CD4-positive, alpha-beta T cell (primary cell): ENCODE measurements around the gene TFRC. TPM values are rescaled to one million over a fixed set of nuclear protein-coding genes. Genes with fewer than 3 reads are reported as not detected.

Source experiments
- ATAC-seq: fragments of 200-7000 bp; cut with Tn5 transposase; one replicate; pipeline ENCODE4 v1.10.0; 2022; ENCODE audit warnings: mild to moderate bottlenecking; ENCODE audit not compliant: poor library complexity
- CTCF ChIA-PET: fragments of 350-600 bp; sonication (Branson Sonifier 250); formaldehyde crosslinking; loops from one replicate; lab custom pipeline; 2021; ENCODE audit warnings: antibody characterized with exemption, inconsistent platforms; lab: Charles Lee
- POLR2A ChIA-PET: fragments of 350-600 bp; sonication (Branson Sonifier 250); formaldehyde crosslinking; loops from one replicate; lab custom pipeline; 2021; ENCODE audit warnings: antibody characterized with exemption, inconsistent platforms; lab: Charles Lee
- DNase-seq, 14 experiments: peaks; one replicate each; pipeline ENCODE4 v3.0.0-alpha.2; 2013 to 2020; ENCODE audit warnings: mixed read lengths in 2 of 14
- H3K27ac ChIP-seq, 2 donors: one replicate each; pipeline versions ENCODE4 v1.5.1 to v1.7.0; 2013; ENCODE audit warnings: low read length in 2 of 2, low read depth in 1 of 2, mild to moderate bottlenecking in 1 of 2
- H3K27me3 ChIP-seq, 2 experiments: 1 replicate in 1 of 2; 2 replicates in 1 of 2; pipeline versions ENCODE4 v1.6.1 to v1.7.0; 2013; ENCODE audit warnings: low read length in 2 of 2, control low read depth in 1 of 2, mild to moderate bottlenecking in 1 of 2, moderate library complexity in 1 of 2; ENCODE audit not compliant: insufficient read depth in 2 of 2, control insufficient read depth in 1 of 2
- H3K36me3 ChIP-seq: one replicate; pipeline ENCODE4 v1.6.1; 2013; ENCODE audit warnings: low read length, control low read depth; ENCODE audit not compliant: insufficient read depth
- H3K4me1 ChIP-seq: one replicate; pipeline ENCODE4 v1.6.1; 2013; ENCODE audit warnings: low read length, control low read depth; ENCODE audit not compliant: insufficient read depth
- H3K4me3 ChIP-seq: one replicate; pipeline ENCODE4 v1.5.1; 2013; ENCODE audit warnings: mild to moderate bottlenecking, low read length, moderate library complexity
- H3K9me3 ChIP-seq, 2 experiments: 1 replicate in 1 of 2; 2 replicates in 1 of 2; pipeline versions ENCODE4 v1.6.1 to v1.7.0; 2013; ENCODE audit warnings: low read length in 2 of 2, mild to moderate bottlenecking in 2 of 2, control low read depth in 1 of 2, moderate library complexity in 1 of 2; ENCODE audit not compliant: control insufficient read depth in 1 of 2, insufficient read depth in 1 of 2
- H3K27ac Mint-ChIP-seq: one replicate; pipeline ENCODE4 v1.8.0; 2020; ENCODE audit warnings: mixed read lengths
- H3K27me3 Mint-ChIP-seq: one replicate; pipeline ENCODE4 v1.8.0; 2021; ENCODE audit warnings: mixed read lengths
- H3K36me3 Mint-ChIP-seq: one replicate; pipeline ENCODE4 v1.8.0; 2021; ENCODE audit warnings: low read depth, mixed read lengths
- H3K4me1 Mint-ChIP-seq: one replicate; pipeline ENCODE4 v1.8.0; 2021; ENCODE audit warnings: low read depth, mixed read lengths
- H3K4me3 Mint-ChIP-seq: one replicate; pipeline ENCODE4 v1.8.0; 2020; ENCODE audit warnings: mild to moderate bottlenecking, mixed read lengths
- H3K9me3 Mint-ChIP-seq: one replicate; pipeline ENCODE4 v1.8.0; 2020; ENCODE audit warnings: mixed read lengths
- CTCF ChIP-seq: fragments of 200-600 bp; IDR thresholded peaks from one replicate; pipeline ENCODE4 v1.8.0; 2022; ENCODE audit warnings: antibody characterized with exemption, mild to moderate bottlenecking
- intact Hi-C, 2 experiments: fragments of 100-400 bp; cut with DNase I in 1 of 2; cut with micrococcal nuclease in 1 of 2; formaldehyde crosslinking; loops; one replicate each; pipeline versions ENCODE4 v1.15.1 to v1.9.0; 2023 to 2025; cut with DNase I, micrococcal nuclease
- total RNA-seq, 174 experiments: library from RNA in 2 of 174; stranded (reverse) in 2 of 174; gene quantifications; one replicate each; pipeline ENCODE4 v1.2.3 and lab custom pipeline; 2021 to 2026

The TFRC gene
- total RNA-seq, 2 experiments from 2014 or later: 154 to 159 TPM

GRCh38 chr3:196055240-196055639 is 26.6 kb downstream of the TFRC start:
- Mint-ChIP-seq H3K4me1 (no peaks in the 10 kb centered on the region), H3K4me3 (no peak overlapping the region), H3K36me3 (peaks cover 98% of the 10 kb centered on the region), H3K27ac (no peak overlapping the region), H3K27me3 (no peaks in the 10 kb centered on the region), H3K9me3 (no peaks in the 10 kb centered on the region)
- ATAC-seq (no peak), DNase-seq (no peak)
- no peaks in the 10 kb centered on the region for H3K9me3 ChIP-seq
- no peak overlapping the region for H3K4me3 ChIP-seq
- H3K27ac ChIP-seq: no peak overlapping the region
- peaks cover 97% of the 10 kb centered on the region for H3K36me3 ChIP-seq
- no peaks in the 10 kb centered on the region for H3K4me1 ChIP-seq
- TF ChIP-seq CTCF: no peak
- ChIA-PET POLR2A (no interaction called here), CTCF (no interaction called here)
- H3K27me3 ChIP-seq: no peaks in the 10 kb centered on the region
- intact Hi-C loops: no loop called here

- ATAC-seq (no peak), DNase-seq (no peak)
- Mint-ChIP-seq H3K36me3 (peaks cover 98% of the 10 kb centered on the region), H3K27me3 (no peaks in the 10 kb centered on the region), H3K9me3 (no peaks in the 10 kb centered on the region), H3K4me1 (no peaks in the 10 kb centered on the region), H3K27ac (no peak overlapping the region), H3K4me3 (no peak overlapping the region)
- Histone ChIP-seq H3K27me3 (no peaks in the 10 kb centered on the region), H3K27ac (no peak overlapping the region), H3K9me3 (no peaks in the 10 kb centered on the region), H3K4me1 (no peaks in the 10 kb centered on the region), H3K4me3 (no peak overlapping the region), H3K36me3 (peaks cover 96% of the 10 kb centered on the region)
- ChIA-PET POLR2A (no interaction called here), CTCF (no interaction called here)
- TF ChIP-seq CTCF: no peak
- intact Hi-C loops: no loop called here
These were observed 27.2 kb downstream of the TFRC start for GRCh38 chr3:196054661-196055060.

GRCh38 chr3:196053487-196053886 is 28.4 kb downstream of the TFRC start:
- DNase-seq (no peak), ATAC-seq (no peak)
- peaks cover 98% of the 10 kb centered on the region for H3K36me3 Mint-ChIP-seq
- Histone ChIP-seq H3K27ac (no peak overlapping the region), H3K4me1 (no peaks in the 10 kb centered on the region), H3K9me3 (no peaks in the 10 kb centered on the region), H3K4me3 (no peak overlapping the region), H3K36me3 (peaks cover 93% of the 10 kb centered on the region), H3K27me3 (no peaks in the 10 kb centered on the region)
- H3K27me3 Mint-ChIP-seq: no peaks in the 10 kb centered on the region
- H3K4me3 Mint-ChIP-seq: no peak overlapping the region
- no peaks in the 10 kb centered on the region for H3K4me1 Mint-ChIP-seq
- ChIA-PET POLR2A (interaction anchor here (0.5 kb wide), 1 partner anchor 907 kb away, joined by 3 read pairs; no protein-coding TSS in a partner anchor), CTCF (no interaction called here)
- TF ChIP-seq CTCF: no peak
- H3K27ac Mint-ChIP-seq: no peak overlapping the region
- intact Hi-C loops: loop anchor here in 1 of 2 experiments (1.0 kb wide), 1 partner anchor 29 kb away; no protein-coding TSS in a partner anchor
- H3K9me3 Mint-ChIP-seq: no peaks in the 10 kb centered on the region
